ENCODE data around the gene ANKRD49.

ANKRD49 gene

DNA sequence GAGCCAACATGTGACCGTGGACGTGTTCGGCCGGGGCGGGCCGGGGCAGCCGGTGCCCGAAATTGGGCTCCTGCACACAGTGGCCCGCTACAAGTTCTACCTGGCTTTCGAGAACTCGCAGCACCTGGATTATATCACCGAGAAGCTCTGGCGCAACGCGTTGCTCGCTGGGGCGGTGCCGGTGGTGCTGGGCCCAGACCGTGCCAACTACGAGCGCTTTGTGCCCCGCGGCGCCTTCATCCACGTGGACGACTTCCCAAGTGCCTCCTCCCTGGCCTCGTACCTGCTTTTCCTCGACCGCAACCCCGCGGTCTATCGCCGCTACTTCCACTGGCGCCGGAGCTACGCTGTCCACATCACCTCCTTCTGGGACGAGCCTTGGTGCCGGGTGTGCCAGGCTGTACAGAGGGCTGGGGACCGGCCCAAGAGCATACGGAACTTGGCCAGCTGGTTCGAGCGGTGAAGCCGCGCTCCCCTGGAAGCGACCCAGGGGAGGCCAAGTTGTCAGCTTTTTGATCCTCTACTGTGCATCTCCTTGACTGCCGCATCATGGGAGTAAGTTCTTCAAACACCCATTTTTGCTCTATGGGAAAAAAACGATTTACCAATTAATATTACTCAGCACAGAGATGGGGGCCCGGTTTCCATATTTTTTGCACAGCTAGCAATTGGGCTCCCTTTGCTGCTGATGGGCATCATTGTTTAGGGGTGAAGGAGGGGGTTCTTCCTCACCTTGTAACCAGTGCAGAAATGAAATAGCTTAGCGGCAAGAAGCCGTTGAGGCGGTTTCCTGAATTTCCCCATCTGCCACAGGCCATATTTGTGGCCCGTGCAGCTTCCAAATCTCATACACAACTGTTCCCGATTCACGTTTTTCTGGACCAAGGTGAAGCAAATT is 51.7 kb downstream of the ANKRD49 start:
- no peak for DNase-seq

DNA sequence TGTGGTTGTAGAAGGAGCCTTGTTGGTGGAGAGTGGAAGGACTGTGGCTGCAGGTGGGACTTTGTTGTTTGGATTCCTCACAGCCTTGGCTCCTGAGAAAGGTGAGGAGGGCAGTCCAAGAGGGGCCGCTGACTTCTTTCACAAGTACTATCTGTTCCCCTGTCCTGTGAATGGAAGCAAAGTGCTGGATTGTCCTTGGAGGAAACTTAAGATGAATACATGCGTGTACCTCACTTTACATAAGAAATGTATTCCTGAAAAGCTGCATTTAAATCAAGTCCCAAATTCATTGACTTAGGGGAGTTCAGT is 52.3 kb downstream of the ANKRD49 start:
- DNase-seq, result no peak

DNA sequence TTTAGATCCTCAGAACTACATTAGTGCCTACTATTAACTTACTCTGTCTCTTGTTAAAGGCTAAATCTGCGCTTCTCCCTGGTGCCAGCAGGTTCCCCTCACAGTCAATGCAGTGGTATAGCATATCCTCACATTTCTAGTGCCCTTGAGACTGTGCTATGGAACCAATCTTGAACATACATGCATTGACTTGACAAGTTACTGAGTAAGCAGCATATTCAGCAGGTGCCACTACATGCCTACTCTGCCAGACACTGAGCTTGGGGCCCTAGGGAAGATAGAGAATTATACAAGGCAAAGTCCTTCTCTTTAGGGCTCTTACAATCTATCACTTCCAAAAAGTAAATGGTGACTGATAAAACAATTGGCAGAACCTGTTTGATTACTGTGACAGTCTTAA is 53.1 kb downstream of the ANKRD49 start:
- no peak for DNase-seq

DNA sequence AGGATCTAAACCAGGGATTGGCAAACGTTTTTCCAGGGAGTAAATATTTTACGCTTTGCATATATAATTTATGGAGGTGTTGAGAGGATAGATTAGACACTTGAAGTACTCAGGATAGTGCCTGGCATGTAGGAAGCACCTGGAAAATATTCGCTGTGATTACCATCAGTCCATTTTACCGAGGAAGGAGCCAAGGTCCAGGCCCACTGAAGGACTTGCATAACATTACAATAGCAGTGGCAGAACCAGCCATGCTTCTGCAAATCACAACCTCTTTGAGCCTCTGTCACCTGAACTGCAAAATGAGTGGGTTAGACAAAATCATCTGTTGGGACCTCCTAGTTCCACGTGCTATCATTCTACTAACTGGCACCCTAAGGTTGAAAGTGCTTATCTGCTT is 55.4 kb downstream of the ANKRD49 start:
- no peak for DNase-seq

All from amniotic stem cell (primary cell).